ENCODE measurements around the gene ANXA10. TPM values are rescaled to one million over a fixed set of nuclear protein-coding genes. Genes with fewer than 3 reads are reported as not detected.

Gene ANXA10
- total RNA-seq, 2 experiments from 2014 or later: not detected

- BruUV-seq (replicated peaks): no TSS peak
- intact Hi-C loops (cut with micrococcal nuclease; ENCODE audit: unreplicated experiment): no loop called here
- H3K9me2 ChIP-seq (ENCODE audit: insufficient read depth, low read length): no peaks in the 10 kb centered on the region
- no peaks in the 10 kb centered on the region for H3K79me2 ChIP-seq (ENCODE audit: insufficient read depth, low read depth, low read length)
- H3K4me3 ChIP-seq (ENCODE audit: low read depth, low read length, poor library complexity, severe bottlenecking): no peak overlapping the region
- no peak overlapping the region for H2AFZ ChIP-seq (ENCODE audit: low read length)
- H3K4me2 ChIP-seq (ENCODE audit: low read length): no peak overlapping the region
- H3K4me1 ChIP-seq (ENCODE audit: insufficient read depth, low read length, poor library complexity, severe bottlenecking): no peaks in the 10 kb centered on the region
- H4K20me1 ChIP-seq (ENCODE audit: insufficient read depth, low read length): no peaks in the 10 kb centered on the region
- ChIA-PET CTCF (ENCODE audit: unreplicated experiment) (no interaction called here), POLR2A (interaction anchor here (0.6 kb wide), 1 partner anchor 8 kb away, joined by 3 read pairs; no protein-coding TSS in a partner anchor)
- no peaks in the 10 kb centered on the region for H3K9me3 ChIP-seq (ENCODE audit: low read length)
- TF ChIP-seq CTCF (conservative IDR thresholded peaks at IDR 0.05; ENCODE audit: low read length) (no peak), EZH2phosphoT487 (IDR thresholded peaks at IDR 0.05; ENCODE audit: borderline replicate concordance, low read depth, low read length) (no peak)
- no peak overlapping the region for H3K27ac ChIP-seq (ENCODE audit: low read depth, low read length, poor library complexity, severe bottlenecking)
- no peak for DNase-seq (ENCODE audit: low spot score)
- H3K36me3 ChIP-seq (ENCODE audit: insufficient read depth, low read length): no peaks in the 10 kb centered on the region
These were observed 82.0 kb downstream of the ANXA10 start for GRCh38 chr4:168174308-168174707.

- Histone ChIP-seq H3K79me2 (ENCODE audit: insufficient read depth, low read depth, low read length) (no peaks in the 10 kb centered on the region), H3K4me2 (ENCODE audit: low read length) (no peak overlapping the region), H3K27ac (ENCODE audit: low read depth, low read length, poor library complexity, severe bottlenecking) (no peak overlapping the region), H4K20me1 (ENCODE audit: insufficient read depth, low read length) (no peaks in the 10 kb centered on the region), H3K4me1 (ENCODE audit: insufficient read depth, low read length, poor library complexity, severe bottlenecking) (no peaks in the 10 kb centered on the region), H3K4me3 (ENCODE audit: low read depth, low read length, poor library complexity, severe bottlenecking) (no peak overlapping the region), H3K9me2 (ENCODE audit: insufficient read depth, low read length) (no peaks in the 10 kb centered on the region), H3K36me3 (ENCODE audit: insufficient read depth, low read length) (no peaks in the 10 kb centered on the region), H2AFZ (ENCODE audit: low read length) (no peak overlapping the region), H3K9me3 (ENCODE audit: low read length) (no peaks in the 10 kb centered on the region)
- intact Hi-C loops (cut with micrococcal nuclease; ENCODE audit: unreplicated experiment): no loop called here
- POLR2A ChIA-PET: interaction anchor here (0.6 kb wide), 1 partner anchor 1895 kb away, joined by 3 read pairs; no protein-coding TSS in a partner anchor
- BruUV-seq (replicated peaks): no TSS peak
- no peak for DNase-seq (ENCODE audit: low spot score)
- CTCF ChIA-PET (ENCODE audit: unreplicated experiment): no interaction called here
- TF ChIP-seq EZH2phosphoT487 (IDR thresholded peaks at IDR 0.05; ENCODE audit: borderline replicate concordance, low read depth, low read length): no peak
- TF ChIP-seq CTCF (conservative IDR thresholded peaks at IDR 0.05; ENCODE audit: low read length): no peak
These were observed 85.3 kb downstream of the ANXA10 start for GRCh38 chr4:168177546-168178149.

- H3K4me3 ChIP-seq (ENCODE audit: low read depth, low read length, poor library complexity, severe bottlenecking): no peak overlapping the region
- BruUV-seq (replicated peaks): no TSS peak
- no peaks in the 10 kb centered on the region for H3K79me2 ChIP-seq (ENCODE audit: insufficient read depth, low read depth, low read length)
- H3K27ac ChIP-seq (ENCODE audit: low read depth, low read length, poor library complexity, severe bottlenecking): no peak overlapping the region
- H4K20me1 ChIP-seq (ENCODE audit: insufficient read depth, low read length): no peaks in the 10 kb centered on the region
- no peak overlapping the region for H3K4me2 ChIP-seq (ENCODE audit: low read length)
- H3K4me1 ChIP-seq (ENCODE audit: insufficient read depth, low read length, poor library complexity, severe bottlenecking): no peaks in the 10 kb centered on the region
- no peak overlapping the region for H2AFZ ChIP-seq (ENCODE audit: low read length)
- ChIA-PET CTCF (ENCODE audit: unreplicated experiment) (no interaction called here), POLR2A (no interaction called here)
- DNase-seq (ENCODE audit: low spot score): peak; percentile 18
- no peaks in the 10 kb centered on the region for H3K9me2 ChIP-seq (ENCODE audit: insufficient read depth, low read length)
- no peak for TF ChIP-seq EZH2phosphoT487 (IDR thresholded peaks at IDR 0.05; ENCODE audit: borderline replicate concordance, low read depth, low read length)
- TF ChIP-seq CTCF (conservative IDR thresholded peaks at IDR 0.05; ENCODE audit: low read length): peak; percentile 81
- no peaks in the 10 kb centered on the region for H3K9me3 ChIP-seq (ENCODE audit: low read length)
- no peaks in the 10 kb centered on the region for H3K36me3 ChIP-seq (ENCODE audit: insufficient read depth, low read length)
- intact Hi-C loops (cut with micrococcal nuclease; ENCODE audit: unreplicated experiment): loop anchor here (10.0 kb wide), 1 partner anchor 731 kb away; no protein-coding TSS in a partner anchor
These were observed 91.6 kb downstream of the ANXA10 start for GRCh38 chr4:168183717-168184571.

All from OCI-LY7 (cell line).